ENCODE data around the gene COL6A2. TPM values are rescaled to one million over a fixed set of nuclear protein-coding genes. Genes with fewer than 3 reads are reported as not detected.

Gene COL6A2
- total RNA-seq, 2 donors from 2014 or later, result 259 to 377 TPM

DNA sequence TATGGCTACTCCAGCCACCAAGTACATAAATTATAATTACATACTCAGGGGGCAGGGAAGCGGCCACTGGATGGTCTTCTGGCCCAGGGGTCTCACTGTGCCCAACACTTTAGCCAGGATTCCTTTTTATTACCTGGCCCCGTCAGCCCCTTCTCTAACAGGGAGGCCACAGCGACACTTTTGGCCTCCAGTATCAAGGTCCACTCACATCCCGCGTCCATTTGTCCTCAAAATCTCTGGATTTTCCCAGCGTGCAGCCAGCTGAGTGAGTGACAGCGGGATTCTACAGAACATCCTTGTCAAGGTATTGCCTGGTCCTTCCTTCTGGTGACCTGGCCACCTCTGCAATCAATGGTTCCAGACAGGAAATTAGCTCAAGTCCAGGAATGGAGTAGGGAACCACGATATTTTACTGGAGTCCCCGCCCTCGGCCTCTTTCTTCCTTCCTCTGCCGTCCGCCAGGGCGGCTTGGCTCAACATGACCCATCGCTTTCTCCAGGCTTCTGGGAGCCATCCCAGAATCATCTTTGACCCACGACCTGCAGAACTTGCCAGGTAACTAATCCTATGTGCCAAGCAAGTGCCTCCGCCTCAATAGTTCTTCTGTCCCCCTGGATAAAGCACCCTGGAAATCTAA, 2.7 kb upstream of the COL6A2 start:
- 88 to 91% methylated on average over 15 to 16 of the region's 16 CpGs for WGBS, 2 experiments (ENCODE audit: insufficient coverage in 1 of 2, insufficient read length in 1 of 2)
- H3K4me3 Mint-ChIP-seq, result no peak overlapping the region
- no peak overlapping the region for H3K27ac Mint-ChIP-seq

DNA sequence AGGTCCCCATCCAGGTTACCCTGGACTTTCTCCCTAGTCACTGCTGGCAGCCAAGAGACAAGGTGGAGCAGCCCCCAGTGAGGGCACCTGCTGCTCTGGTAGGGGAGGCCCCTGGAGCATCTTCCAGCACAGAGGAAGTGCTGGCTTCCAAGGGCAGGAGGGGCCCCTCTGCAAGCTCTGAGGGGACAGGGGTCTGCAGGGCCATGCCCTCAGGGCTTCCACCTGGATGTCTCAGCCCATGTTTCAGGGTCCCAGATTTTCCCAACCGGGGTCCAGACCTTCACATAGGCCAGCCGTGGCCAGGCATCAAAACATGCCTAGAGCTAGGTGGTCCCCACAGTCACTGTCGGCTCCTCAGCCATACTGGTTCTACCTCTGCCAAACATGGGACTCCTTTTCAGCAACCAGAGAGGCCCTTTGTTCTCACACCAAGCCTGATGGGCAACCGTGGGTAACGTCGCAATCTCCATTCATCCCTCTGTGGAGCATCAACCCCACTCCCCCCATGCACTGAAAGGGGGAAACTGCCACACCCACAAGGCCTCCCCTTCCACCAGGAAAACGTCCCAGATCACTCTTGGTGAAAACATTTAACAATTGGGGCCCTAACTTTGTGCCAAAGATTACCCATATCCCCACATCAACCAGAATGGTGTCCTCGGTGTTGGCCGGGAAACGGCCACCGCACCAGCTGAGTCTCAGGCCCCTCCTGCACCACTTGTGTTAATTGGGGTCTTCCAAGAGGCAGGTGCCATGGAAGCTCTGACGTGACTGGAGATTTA, 1.9 kb upstream of the COL6A2 start:
- peaks cover 13% of the 10 kb centered on the region for H3K9me3 ChIP-seq (ENCODE audit: control insufficient read depth, low read length)
- H3K27me3 ChIP-seq (ENCODE audit: control insufficient read depth, insufficient read depth, low read length, poor library complexity, severe bottlenecking), result no peaks in the 10 kb centered on the region
- H3K27ac Mint-ChIP-seq, result no peak overlapping the region
- 90 to 98% methylated on average over 10 to 12 of the region's 12 CpGs for WGBS, 2 experiments (ENCODE audit: insufficient coverage in 1 of 2, insufficient read length in 1 of 2)
- peaks cover 3% of the 10 kb centered on the region for H3K4me1 Mint-ChIP-seq
- DNase-seq, result peak; percentile 34
- peaks cover 3% of the 10 kb centered on the region for H3K27me3 Mint-ChIP-seq (ENCODE audit: insufficient read depth)
- H3K4me3 Mint-ChIP-seq, result no peak overlapping the region
- H3K9ac ChIP-seq (ENCODE audit: extremely low read depth, low read length, poor library complexity, severe bottlenecking), result no peak overlapping the region
- peaks cover 11% of the 10 kb centered on the region for H3K36me3 ChIP-seq (ENCODE audit: control insufficient read depth, insufficient read depth, low read length)
- H3K27ac ChIP-seq (ENCODE audit: low read depth, low read length), result no peak overlapping the region
- no peaks in the 10 kb centered on the region for H3K4me1 ChIP-seq (ENCODE audit: control insufficient read depth, insufficient read depth, low read length)
- TF ChIP-seq, protein P1, sequence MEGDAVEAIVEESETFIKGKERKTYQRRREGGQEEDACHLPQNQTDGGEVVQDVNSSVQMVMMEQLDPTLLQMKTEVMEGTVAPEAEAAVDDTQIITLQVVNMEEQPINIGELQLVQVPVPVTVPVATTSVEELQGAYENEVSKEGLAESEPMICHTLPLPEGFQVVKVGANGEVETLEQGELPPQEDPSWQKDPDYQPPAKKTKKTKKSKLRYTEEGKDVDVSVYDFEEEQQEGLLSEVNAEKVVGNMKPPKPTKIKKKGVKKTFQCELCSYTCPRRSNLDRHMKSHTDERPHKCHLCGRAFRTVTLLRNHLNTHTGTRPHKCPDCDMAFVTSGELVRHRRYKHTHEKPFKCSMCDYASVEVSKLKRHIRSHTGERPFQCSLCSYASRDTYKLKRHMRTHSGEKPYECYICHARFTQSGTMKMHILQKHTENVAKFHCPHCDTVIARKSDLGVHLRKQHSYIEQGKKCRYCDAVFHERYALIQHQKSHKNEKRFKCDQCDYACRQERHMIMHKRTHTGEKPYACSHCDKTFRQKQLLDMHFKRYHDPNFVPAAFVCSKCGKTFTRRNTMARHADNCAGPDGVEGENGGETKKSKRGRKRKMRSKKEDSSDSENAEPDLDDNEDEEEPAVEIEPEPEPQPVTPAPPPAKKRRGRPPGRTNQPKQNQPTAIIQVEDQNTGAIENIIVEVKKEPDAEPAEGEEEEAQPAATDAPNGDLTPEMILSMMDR (conservative IDR thresholded peaks at IDR 0.05), result no peak
- peaks cover 25% of the 10 kb centered on the region for H3K9me3 Mint-ChIP-seq
- no peak overlapping the region for H3K4me3 ChIP-seq (ENCODE audit: low read length)
- peaks cover 13% of the 10 kb centered on the region for H3K36me3 Mint-ChIP-seq (ENCODE audit: low read depth)

More for the DNA sequence above, 2.7 kb upstream of the COL6A2 start:
- Histone ChIP-seq H3K4me1 (ENCODE audit: control insufficient read depth, insufficient read depth, low read length) (no peaks in the 10 kb centered on the region), H3K27me3 (ENCODE audit: control insufficient read depth, insufficient read depth, low read length, poor library complexity, severe bottlenecking) (no peaks in the 10 kb centered on the region), H3K27ac (ENCODE audit: low read depth, low read length) (no peak overlapping the region), H3K4me3 (ENCODE audit: low read length) (no peak overlapping the region), H3K9me3 (ENCODE audit: control insufficient read depth, low read length) (peaks cover 5% of the 10 kb centered on the region), H3K36me3 (ENCODE audit: control insufficient read depth, insufficient read depth, low read length) (peaks cover 2% of the 10 kb centered on the region), H3K9ac (ENCODE audit: extremely low read depth, low read length, poor library complexity, severe bottlenecking) (no peak overlapping the region)
- Mint-ChIP-seq H3K9me3 (peaks cover 22% of the 10 kb centered on the region), H3K4me1 (peaks cover 3% of the 10 kb centered on the region), H3K36me3 (ENCODE audit: low read depth) (peaks cover 5% of the 10 kb centered on the region), H3K27me3 (ENCODE audit: insufficient read depth) (peaks cover 3% of the 10 kb centered on the region)
- TF ChIP-seq, protein P1 (conservative IDR thresholded peaks at IDR 0.05), result no peak
- DNase-seq, result peak; percentile 35

DNA sequence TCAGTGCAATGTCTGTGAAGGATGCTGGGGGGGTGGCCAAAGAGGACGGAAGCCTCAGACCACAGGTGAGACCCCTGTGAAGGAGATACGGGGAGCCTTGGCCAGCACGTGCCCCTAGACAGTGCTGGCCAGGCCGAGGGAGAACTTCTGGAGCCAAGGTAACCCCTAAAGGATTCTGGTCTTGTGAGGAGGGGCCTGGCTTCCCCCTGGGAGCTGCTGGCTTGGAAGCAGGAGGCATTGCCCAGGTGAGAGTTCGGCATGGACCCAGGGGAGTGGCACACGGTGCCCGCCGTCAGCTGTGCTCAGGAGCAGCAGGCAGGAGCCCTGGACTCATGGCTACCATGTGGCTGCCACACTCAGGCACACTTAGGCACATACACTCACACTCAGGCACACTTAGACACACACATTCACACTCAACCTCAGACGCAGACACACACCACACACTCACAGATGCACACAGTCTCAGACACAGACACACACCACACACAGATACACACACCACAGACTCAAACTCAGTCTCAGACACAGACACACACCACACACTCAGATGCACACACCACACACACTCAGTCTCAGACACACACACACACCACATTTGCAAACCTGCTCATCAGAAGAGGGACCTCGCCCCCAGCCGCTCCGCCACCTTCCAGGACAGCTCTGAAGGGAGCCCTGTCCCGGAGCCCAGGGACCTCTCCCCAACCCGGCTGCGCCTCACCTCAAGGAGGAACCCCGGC, 1.1 kb upstream of the COL6A2 start:
- H3K4me3 Mint-ChIP-seq, result peak overlapping the region; percentile 40
- H3K4me1 Mint-ChIP-seq, result peaks cover 3% of the 10 kb centered on the region
- peaks cover 20% of the 10 kb centered on the region for H3K9me3 ChIP-seq (ENCODE audit: control insufficient read depth, low read length)
- H3K36me3 ChIP-seq (ENCODE audit: control insufficient read depth, insufficient read depth, low read length), result peaks cover 18% of the 10 kb centered on the region
- H3K27me3 Mint-ChIP-seq (ENCODE audit: insufficient read depth), result peaks cover 3% of the 10 kb centered on the region
- peak overlapping the region; percentile 3 for H3K9ac ChIP-seq (ENCODE audit: extremely low read depth, low read length, poor library complexity, severe bottlenecking)
- DNase-seq, result peak; percentile 59
- no peaks in the 10 kb centered on the region for H3K27me3 ChIP-seq (ENCODE audit: control insufficient read depth, insufficient read depth, low read length, poor library complexity, severe bottlenecking)
- H3K27ac Mint-ChIP-seq, result no peak overlapping the region
- peaks cover 28% of the 10 kb centered on the region for H3K9me3 Mint-ChIP-seq
- no peak overlapping the region for H3K27ac ChIP-seq (ENCODE audit: low read depth, low read length)
- H3K4me3 ChIP-seq (ENCODE audit: low read length), result peak overlapping the region; percentile 66
- H3K4me1 ChIP-seq (ENCODE audit: control insufficient read depth, insufficient read depth, low read length), result no peaks in the 10 kb centered on the region
- H3K36me3 Mint-ChIP-seq (ENCODE audit: low read depth), result peaks cover 20% of the 10 kb centered on the region
- TF ChIP-seq, protein P1 (conservative IDR thresholded peaks at IDR 0.05), result no peak
- 90 to 96% methylated on average over 6 to 16 of the region's 16 CpGs for WGBS, 2 experiments (ENCODE audit: insufficient coverage in 1 of 2, insufficient read length in 1 of 2)
